GM12874 (cell line): Measurements from ENCODE around the gene RNF31.

Experiments
- TF ChIP-seq, protein P1 (sequence below): IDR thresholded peaks from 2 replicates; pipeline ENCODE4 v1.5.1; 2011; ENCODE audit warnings: low read depth, mild to moderate bottlenecking, control low read depth, low read length, moderate library complexity; ENCODE audit not compliant: insufficient read depth

The RNF31 gene

DNA sequence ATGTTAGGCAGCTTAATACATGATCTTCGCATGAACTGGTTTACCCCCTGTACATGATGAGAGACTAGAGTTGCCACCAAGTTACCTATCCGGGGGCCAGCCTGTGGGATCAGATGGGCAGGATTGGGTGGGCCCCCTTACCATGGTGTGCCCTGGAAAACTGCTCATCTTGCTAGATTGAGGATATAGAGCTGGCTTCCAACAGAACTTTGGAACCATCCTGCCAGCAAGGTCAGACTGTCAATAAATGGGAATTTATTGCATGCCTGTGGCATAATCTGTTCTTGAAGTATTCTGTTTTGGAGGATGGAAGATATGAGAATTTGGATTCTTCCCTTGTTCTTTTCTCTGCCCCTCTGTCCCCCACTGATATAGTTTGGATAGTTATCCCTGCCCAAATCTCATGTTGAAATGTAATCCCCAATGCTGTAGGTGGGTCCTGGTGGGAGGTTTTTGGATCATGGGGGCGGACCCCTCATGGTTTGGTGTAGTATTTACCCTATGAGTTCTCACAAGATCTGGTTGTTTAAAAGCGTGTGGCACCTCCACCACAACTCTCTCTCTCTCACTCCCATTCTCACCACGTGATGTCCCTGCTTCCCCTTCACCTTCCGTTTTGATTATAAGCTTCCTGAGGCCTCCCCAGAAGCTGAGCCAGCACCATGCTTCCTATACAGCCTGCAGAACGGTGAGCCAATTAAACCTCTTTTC is 51.7 kb downstream of the RNF31 start:
- TF ChIP-seq, protein P1, sequence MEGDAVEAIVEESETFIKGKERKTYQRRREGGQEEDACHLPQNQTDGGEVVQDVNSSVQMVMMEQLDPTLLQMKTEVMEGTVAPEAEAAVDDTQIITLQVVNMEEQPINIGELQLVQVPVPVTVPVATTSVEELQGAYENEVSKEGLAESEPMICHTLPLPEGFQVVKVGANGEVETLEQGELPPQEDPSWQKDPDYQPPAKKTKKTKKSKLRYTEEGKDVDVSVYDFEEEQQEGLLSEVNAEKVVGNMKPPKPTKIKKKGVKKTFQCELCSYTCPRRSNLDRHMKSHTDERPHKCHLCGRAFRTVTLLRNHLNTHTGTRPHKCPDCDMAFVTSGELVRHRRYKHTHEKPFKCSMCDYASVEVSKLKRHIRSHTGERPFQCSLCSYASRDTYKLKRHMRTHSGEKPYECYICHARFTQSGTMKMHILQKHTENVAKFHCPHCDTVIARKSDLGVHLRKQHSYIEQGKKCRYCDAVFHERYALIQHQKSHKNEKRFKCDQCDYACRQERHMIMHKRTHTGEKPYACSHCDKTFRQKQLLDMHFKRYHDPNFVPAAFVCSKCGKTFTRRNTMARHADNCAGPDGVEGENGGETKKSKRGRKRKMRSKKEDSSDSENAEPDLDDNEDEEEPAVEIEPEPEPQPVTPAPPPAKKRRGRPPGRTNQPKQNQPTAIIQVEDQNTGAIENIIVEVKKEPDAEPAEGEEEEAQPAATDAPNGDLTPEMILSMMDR, result no peak

DNA sequence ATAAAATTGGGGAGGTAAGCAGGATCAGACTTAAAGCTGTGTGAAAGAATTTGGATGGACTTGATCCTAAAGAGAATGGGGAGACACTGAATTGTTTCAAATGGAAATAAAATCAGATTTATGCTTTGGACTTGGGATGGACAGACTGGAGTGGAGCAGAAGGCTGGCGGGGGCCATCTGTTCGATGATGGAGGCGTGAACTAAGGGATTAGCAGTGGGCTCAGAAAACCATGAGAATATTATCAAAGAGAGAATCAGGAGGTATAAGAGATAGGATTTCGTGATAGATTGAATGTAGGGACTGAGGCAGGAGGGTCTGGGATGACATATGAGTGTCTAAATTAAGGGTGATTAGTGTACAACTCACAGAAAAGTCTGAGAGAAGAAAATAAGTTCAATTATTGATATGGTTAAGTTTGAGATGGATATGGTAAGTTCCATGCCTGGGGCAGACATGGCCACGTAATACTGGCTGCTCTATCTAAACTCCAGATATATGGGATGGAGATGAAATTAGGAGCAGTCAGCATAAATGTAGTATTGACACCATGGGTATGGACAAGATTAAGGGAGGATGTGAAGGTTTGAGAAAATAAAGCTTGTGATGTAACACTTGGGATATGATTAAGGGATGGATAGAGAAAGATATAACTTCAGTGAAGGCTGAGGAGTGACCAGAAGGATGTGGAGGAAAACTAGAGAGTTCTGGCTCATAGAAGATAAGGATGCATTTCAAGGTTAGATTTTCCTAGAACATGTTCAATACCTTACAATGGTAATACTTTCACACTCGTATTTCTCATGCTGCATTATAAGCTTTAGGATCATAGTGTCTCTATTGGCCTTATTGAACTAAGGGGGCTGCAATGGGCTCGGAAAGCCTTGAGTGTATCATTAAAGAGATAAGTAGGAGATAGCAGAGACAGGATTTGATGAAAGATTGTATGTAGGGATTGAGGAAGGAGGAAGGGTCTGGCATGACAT is 57.2 kb downstream of the RNF31 start:
- TF ChIP-seq, protein P1, result no peak

DNA sequence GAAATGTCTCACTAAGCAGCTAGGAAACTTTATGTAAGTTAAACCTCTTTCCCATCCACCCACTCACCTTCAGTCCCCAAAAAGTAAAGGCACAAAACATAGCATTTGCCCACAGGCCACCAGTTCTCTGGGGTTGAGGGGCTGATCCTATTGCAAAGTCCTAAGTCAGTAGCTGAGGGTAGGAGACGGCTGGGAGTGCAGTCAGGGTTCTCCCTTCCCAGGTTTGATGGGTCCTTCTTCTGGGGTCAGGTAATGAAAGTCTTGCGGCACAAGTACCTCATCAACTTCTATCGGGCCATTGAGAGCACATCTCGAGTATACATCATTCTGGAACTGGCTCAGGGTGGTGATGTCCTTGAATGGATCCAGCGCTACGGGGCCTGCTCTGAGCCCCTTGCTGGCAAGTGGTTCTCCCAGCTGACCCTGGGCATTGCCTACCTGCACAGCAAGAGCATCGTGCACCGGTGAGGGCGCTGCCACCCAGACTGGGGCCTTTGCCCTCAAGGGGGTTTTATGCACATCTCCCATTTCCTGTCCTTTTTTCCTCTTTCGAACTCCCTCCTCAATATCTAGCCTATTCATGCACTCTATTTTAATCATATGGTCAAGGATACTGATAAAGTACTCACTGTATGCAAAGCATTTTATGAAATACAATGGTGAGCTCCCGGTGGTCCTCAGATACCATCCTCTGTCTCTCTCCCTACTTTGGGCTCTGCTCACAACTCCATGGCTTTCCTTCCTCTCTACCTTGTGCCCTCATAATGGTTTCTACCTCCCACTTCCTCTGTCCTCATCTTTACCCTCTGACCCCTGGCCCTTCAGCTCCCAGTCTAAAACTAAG is 59.2 kb downstream of the RNF31 start:
- TF ChIP-seq, protein P1, result no peak

DNA sequence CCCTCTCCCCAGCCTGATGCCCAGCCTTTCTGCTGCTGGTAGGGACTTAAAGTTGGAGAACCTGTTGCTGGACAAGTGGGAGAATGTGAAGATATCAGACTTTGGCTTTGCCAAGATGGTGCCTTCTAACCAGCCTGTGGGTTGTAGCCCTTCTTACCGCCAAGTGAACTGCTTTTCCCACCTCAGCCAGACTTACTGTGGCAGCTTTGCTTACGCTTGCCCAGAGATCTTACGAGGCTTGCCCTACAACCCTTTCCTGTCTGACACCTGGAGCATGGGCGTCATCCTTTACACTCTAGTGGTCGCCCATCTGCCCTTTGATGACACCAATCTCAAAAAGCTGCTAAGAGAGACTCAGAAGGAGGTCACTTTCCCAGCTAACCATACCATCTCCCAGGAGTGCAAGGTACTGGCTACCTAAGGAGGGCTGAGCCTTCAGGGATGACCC is 59.8 kb downstream of the RNF31 start:
- TF ChIP-seq, protein P1, result no peak

DNA sequence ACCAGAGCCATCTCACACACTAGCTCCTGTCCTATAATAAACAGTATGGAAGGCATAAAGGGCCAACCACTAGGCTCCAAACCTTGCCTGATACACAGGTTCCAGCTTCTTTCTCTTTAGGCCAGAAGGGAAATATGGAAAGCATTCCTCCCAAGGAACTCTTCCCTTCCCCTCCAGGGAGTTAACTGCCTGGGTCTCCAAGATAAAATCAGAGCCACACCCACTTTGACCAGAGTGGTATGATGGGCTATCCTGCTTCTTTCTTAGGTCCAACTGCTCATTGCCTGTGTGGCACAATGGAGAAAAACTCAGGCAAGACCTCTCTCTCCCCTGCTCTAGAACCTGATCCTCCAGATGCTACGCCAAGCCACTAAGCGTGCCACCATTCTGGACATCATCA is 60.3 kb downstream of the RNF31 start:
- TF ChIP-seq, protein P1, result no peak
